ENCODE results near the gene SPATA2L. TPM values are rescaled to one million over a fixed set of nuclear protein-coding genes. Genes with fewer than 3 reads are reported as not detected.

The SPATA2L gene
- 22.8 and 23.0 TPM in 2 replicates for total RNA-seq (2014; rRNA removed; shearing (Covaris generic))

GRCh38 chr16:89701425-89702406 lies at the start of gene SPATA2L:
Gene SPATA2L, minus strand, starts transcription at chr16:89701705. Its CDS starts 473 bp downstream, at chr16:89701232.

GRCh38 chr16:89720813-89721545 lies 19.5 kb upstream of the SPATA2L start, which contains the start of the genes VPS9D1 and ZNF276:
Gene VPS9D1, minus strand, starts transcription at chr16:89720898. Its CDS starts 37 bp downstream, at chr16:89720861.
Gene ZNF276, plus strand, starts transcription at chr16:89721537. Its CDS starts 104 bp downstream, at chr16:89721641.

GRCh38 chr16:89686520-89687091 lies 14.9 kb downstream of the SPATA2L start, which contains the start of gene CDK10:
Gene CDK10, plus strand, starts transcription at chr16:89686689. Its CDS starts 22 bp downstream, at chr16:89686711.

GRCh38 chr16:89657442-89658220 lies 43.9 kb downstream of the SPATA2L start, which contains the start of the genes CHMP1A and SPATA33:
Gene CHMP1A, minus strand, starts transcription at chr16:89657708. Its CDS starts 120 bp downstream, at chr16:89657588.
Gene SPATA33, plus strand, starts transcription at chr16:89657836. Its CDS starts 76 bp downstream, at chr16:89657912.

Other genes starting within 250 kb of the SPATA2L start
- 177 and 178 TPM in 2 replicates for gene ANKRD11, start 211.1 kb downstream of the SPATA2L start, total RNA-seq (2014; rRNA removed; shearing (Covaris generic))
- 78.4 and 97.8 TPM in 2 replicates for gene SPG7, start 193.3 kb downstream of the SPATA2L start, total RNA-seq (2014; rRNA removed; shearing (Covaris generic))
- 7,350 and 8,818 TPM in 2 replicates for gene RPL13, start 141.0 kb downstream of the SPATA2L start, total RNA-seq (2014; rRNA removed; shearing (Covaris generic))
- 8.8 and 12.0 TPM in 2 replicates for gene CPNE7, start 125.9 kb downstream of the SPATA2L start, total RNA-seq (2014; rRNA removed; shearing (Covaris generic))
- 0.60 TPM in 1 of 2 replicates, not detected in the other for gene DPEP1, start 88.1 kb downstream of the SPATA2L start, total RNA-seq (2014; rRNA removed; shearing (Covaris generic))
- 78.3 and 85.8 TPM in 2 replicates for gene CHMP1A, start 44.0 kb downstream of the SPATA2L start, total RNA-seq (2014; rRNA removed; shearing (Covaris generic))
- 5.4 and 6.3 TPM in 2 replicates for gene SPATA33, start 43.9 kb downstream of the SPATA2L start, total RNA-seq (2014; rRNA removed; shearing (Covaris generic))
- 57.1 and 66.7 TPM in 2 replicates for gene CDK10, start 15.0 kb downstream of the SPATA2L start, total RNA-seq (2014; rRNA removed; shearing (Covaris generic))
- 12.2 and 15.2 TPM in 2 replicates for gene VPS9D1, start 19.2 kb upstream of the SPATA2L start, total RNA-seq (2014; rRNA removed; shearing (Covaris generic))
- gene ZNF276, start 19.8 kb upstream of the SPATA2L start, total RNA-seq (2014; rRNA removed; shearing (Covaris generic)) = 33.5 and 36.4 TPM in 2 replicates
- 52.9 and 57.0 TPM in 2 replicates for gene FANCA, start 114.9 kb upstream of the SPATA2L start, total RNA-seq (2014; rRNA removed; shearing (Covaris generic))
- gene SPIRE2, start 126.8 kb upstream of the SPATA2L start, total RNA-seq (2014; rRNA removed; shearing (Covaris generic)) = 7.6 and 11.8 TPM in 2 replicates
- gene TCF25, start 171.9 kb upstream of the SPATA2L start, total RNA-seq (2014; rRNA removed; shearing (Covaris generic)) = 98.2 and 113 TPM in 2 replicates
- 12.2 and 13.8 TPM in 2 replicates for gene MC1R, start 217.2 kb upstream of the SPATA2L start, total RNA-seq (2014; rRNA removed; shearing (Covaris generic))
- gene TUBB3, start 221.6 kb upstream of the SPATA2L start, total RNA-seq (2014; rRNA removed; shearing (Covaris generic)) = 283 and 284 TPM in 2 replicates
- 107 and 111 TPM in 2 replicates for gene DEF8, start 247.1 kb upstream of the SPATA2L start, total RNA-seq (2014; rRNA removed; shearing (Covaris generic))

All from A375 (cell line).